Fibroblast of peridontal ligament (primary cell): Measurements from ENCODE around the gene FOXA2.
"Not testable (repeated sequence)": the region's sequence is repeated elsewhere in the genome, so short reads cannot be mapped to it uniquely, and the experiment has no call there.

Source experiments
- DNase-seq: peaks from one replicate; pipeline ENCODE4 v3.0.0-alpha.2; 2010; ENCODE audit errors: extremely low read depth

FOXA2 gene

DNA sequence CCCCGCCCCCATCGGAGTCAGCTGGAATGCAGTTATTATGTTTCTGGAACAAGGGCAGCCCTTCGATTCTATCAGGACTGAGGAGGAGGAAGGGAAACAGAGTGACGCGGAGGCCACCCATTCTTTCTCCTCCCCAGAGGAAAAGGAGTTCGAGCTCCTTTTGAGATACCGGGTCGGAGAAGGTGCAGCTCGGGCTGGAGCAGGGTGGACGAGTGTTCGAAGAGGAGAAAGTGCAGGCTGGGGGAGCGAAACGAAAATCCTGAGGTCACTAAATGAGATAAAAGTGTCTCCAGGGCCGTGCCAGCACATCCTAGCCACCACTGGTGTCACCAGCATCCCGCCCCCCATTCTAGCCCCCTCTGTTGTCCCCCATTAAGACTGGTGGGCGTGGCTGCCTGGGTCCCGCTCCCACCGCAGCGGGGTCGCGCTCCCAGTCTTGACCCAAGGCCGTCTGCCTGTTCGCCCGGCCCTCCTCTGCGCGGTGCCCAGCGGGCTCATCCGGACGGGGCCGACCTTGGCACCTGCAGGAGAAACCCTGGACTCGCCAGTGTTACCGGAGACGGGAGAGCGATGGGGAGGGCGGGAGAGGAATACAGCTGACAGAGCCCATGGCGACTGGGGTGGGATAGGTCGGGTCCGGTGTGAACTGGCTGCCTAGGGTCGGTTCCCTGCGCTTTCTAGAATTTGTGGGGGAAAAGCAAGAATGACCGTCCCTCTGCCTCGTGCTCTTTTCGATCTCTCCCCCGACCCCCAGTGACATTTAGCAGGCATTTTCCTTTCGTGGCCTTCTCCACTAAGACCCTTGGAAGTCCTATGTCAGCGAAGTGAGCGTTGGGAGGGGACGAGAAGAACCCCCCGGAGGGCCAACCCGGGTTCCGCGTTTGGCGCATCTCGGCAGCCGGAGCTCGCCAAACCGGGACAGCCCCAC is 16.2 kb downstream of the FOXA2 start:
- DNase-seq: no peak

DNA sequence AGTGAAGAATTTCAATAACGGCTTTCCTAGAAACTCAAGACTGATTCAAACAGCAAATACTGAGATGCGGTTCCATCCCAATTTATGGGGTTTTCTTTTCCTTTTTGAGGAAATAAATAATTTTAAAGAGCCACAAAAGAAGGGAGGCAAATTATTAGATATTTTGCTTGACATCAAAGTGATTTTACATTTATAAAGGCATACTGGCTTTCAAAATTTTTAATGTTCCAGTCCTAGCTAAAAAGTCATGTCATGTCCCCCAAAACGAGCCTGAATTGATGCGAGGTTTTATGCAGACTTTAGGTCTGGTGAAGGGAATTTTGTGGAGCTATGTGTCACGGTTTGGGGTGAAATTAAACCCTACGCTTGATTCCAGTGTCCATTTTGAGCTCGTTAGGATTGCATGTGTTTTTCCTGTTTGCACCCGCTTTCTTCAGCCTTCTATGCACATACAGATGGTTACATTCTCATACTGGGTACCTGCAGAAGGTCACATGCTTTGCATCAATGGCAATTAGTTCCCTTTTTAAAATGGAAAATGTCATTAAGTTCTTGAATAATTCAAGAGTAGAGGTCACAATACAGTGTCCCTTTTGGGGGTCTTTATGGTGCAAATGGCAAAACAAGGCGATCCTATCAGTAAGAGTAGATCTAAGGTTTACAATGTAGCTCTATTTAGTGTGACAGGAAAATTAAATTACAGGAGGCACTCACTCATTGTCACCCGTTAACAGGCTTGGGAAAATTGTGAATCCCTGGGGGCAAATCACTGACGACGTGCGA is 17.3 kb downstream of the FOXA2 start:
- no peak for DNase-seq

DNA sequence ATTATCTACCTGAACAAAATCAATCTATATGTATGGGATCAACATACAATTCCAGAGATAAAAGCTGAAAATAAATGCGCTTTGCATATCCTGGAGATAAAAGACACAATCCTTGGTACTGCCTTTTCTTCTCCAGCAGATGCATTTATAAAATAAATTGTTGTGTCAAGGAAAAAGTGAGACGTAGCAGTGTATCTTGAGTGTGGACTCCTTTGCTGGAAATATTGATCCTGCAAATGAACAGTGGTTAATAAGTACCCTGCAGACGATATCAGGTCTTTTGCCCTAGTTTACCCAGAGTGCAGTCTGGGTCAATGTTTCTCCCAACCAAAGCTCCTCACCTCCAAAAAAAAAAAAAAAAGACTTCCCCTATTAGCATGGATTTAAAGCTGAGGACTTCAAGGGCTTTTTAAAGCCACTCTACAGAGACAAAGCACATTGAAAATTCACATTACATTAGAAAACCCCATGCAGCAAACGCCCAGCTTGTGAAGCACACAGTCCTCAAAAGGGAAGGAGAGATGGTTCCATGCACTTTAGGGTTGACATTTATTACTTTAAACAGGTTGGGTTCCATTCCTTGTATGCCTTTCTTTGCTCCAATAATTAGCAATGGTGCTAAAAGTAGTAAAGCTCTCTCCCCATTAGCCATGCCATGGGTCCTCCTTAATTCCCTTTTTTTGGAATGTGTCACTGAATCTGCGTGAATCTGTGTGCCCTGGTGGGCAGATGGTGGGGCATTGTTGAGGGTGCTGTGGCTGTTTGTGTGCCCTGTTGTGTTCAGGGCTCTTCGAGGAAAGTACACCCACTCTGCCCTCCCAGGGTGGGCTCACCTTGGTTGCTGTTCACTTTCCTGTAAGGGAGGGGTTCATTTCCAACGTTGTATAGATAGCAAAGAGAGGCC is 21.1 kb downstream of the FOXA2 start:
- DNase-seq: no peak

DNA sequence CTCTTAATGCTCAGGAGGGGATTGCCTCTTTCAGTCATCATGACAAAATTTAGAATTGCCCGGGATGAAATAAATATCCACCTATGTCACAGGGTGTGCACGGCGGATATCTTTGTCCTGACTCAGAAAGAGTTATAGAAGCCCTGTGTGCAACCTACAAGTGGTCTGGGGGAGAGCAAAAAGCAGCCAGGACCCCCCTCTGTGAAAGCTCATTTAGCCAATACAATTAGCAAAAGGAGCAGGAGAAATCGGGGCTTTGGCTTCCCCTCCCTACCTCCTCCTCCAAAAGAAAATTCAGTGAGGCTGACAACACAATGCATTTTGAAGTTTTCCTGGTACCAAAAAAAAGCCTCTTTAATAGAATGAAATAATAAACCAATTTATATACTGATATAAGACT is 21.8 kb downstream of the FOXA2 start:
- no peak for DNase-seq

DNA sequence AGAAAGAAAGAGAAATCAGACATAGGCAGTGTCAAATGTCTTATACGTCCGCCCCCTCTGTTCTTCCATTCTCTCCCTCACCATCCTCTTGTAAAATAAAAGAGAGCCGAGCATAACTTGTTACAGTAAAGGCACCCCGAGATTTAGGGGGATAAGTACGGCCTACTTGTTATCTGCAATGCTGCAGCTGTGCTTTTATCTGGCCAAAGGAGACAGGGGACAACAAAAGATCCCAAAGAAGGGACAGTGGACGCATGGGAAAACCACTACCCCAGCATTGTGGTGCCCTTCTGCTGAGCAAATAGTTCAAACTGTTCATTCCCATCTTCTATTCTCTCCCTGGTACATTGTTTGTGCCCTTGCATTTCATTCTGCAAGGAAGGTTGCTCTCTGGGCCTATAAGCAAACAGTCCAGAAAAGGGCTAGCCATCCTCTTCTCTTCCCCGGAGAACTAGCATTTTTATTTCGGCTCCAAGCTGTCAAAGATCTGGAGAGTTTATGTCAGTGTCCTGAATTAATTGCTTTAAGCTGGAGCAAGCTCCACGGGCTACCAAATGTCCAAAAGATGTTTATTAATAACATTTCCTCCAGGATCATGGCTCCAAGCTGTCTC is 22.3 kb downstream of the FOXA2 start:
- no peak for DNase-seq

DNA sequence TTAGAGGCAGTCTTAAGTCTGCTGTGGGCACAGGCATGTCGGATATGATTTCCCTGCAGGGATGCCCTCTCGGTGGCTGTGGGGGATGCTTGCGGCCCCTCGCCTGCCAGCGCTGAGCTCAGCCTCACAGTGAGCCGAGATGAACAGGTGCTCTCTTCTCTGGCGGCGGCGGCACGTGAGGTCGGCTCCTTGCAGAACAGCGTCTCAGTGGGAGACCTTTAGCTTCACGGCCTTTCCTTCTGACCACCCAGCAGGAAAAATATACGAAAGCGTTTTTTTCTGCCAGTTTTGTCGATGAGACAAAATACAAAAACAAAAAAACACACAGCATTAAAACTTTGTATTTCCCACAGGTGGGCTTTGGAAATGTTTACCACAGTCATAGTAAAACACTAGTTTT is 23.6 kb downstream of the FOXA2 start:
- no peak for DNase-seq

DNA sequence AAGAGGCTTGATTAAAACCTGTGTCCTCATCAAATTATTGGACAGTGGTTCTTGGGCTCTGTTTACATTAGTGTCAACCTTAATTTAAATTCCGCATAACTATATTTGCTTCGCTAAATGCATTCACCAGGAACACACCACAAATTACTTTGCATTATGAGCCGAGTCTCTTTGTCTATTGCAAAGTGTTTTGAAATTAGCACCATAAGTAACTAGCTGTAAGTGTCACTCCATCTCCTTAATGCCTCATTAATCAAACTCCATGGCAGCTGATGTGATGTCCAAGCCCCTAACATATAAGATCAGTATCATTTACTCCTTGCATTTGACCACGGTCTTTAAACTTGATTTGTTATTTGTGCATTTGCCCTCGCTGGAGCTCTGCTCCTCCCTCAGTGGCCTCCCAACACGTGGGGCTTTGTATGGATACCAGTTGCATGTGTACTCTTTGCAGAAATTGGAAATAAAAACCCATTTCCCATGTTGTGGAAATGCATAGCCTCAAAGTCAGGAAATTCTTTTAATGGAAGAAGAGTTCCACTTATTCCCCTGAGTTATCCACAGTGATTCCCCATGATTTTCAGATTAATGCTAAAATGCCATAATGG is 24.6 kb downstream of the FOXA2 start:
- no peak for DNase-seq

DNA sequence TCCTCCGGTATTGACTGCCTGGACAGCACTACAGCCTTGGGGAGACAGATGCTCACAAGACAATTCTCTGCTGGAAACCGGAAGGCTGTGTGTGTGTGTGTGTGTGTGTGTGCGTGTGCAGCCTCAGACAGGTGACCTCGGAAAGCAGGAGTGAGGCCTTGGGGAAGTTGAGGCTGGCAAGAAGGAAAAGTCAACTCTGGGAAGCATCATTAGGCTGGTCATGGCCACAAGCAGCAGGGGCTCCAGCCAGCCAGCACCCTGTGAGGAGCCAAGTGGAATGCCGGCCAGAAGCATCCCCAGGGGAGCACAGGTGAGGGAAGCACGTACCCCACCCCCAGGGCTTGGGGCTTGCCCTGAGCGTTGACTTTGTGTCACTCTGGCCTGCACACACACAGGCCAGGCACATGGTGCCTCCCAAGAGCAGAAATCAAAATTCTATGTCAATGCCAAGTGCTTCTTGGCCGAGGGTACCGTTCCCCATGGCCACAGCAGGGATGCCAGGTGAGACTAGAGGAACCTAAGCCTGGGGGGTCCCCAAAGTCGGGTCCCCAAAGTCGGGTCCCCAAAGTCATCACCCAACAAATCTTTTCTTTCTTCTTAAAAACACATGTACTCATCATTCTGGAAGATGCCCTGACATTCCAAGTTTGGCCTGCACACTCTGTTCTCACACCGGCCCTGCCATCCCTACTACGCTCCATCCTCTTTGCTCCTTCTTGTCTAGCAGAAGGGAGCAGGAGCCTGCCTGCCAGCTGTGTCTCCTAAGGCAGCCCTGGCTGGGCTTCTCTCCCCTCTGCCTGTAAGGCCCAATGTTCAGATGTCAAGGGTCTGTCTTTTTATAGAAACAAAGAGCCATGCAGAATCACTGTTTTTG is 26.7 kb downstream of the FOXA2 start:
- no peak for DNase-seq

DNA sequence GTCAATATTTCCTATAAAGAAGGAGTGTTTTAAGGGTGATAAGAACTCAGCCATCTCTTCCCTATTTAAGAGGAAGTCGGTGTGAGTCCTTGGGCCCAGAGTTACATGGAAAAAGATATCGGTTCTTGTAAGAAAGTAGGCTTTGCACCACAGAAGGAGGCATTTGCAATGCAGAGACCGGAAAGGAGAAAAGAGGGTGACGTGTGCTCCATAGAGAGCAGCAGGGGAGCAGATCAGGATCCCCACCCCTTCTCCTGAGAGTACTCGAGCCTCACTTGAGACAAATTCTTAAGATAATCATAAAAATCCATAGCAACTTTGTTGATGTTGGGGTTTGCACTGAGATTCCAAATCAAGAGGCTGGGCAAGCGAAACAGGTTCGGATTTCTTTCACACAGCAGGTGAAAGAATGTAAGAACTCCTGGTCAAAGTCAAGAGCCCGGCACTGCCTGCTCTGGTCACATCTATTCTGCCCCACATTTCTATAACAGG is 27.8 kb downstream of the FOXA2 start:
- no peak for DNase-seq

DNA sequence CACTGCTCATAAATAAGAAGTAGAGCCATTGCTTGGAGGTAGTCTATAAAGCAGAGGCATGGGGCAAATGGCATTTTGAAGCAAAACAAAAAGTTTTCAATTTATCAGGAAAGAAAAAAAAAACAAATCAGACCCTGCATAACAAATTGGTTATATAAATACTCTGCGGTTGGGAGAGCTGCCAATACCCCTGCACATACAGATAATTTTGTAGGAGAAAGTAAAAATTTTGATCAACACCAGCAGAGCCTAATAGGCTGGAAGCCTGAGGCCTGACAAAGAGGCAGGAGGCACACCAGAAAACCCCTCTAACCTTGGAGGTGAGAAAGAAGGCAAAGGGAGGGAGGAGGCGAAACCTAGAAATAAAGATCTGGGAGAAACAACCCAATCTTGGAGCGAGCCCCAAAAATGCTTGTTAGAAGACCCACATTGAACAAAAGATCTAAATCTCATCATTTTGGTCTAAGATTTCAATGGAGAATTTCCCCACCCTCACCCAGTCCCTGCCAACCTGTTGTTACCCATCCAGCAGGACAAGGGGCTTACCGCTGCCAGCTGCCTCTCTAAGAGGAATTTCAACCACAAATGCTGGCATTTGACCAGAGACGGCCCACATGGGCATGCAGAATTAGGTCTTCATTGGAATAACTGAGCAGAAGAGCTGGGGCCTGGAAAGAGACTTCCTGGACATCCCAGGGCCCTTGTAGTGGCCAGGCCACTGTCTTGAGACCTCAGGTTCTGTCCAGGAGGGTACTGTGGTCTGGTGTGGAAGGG is 28.4 kb downstream of the FOXA2 start:
- DNase-seq: no peak

DNA sequence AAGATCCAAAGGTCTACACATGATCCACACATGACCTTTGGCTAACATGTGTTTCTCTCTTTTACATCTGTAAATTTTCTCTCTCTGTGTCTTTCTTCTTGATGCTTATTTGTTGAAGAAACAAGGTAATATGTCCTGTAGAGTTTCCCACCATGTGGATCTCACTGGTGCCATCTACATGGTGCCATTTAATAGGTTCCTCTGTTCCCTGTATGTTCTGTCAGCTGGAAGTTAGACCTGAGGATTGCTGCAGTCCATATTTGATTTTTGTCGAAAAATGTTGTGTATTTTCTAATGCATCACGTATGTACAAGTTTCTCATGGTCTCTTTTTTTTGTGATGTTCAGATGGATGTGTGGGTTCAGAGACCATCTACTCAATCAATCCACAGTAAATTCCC is 30.0 kb downstream of the FOXA2 start:
- DNase-seq: no peak

DNA sequence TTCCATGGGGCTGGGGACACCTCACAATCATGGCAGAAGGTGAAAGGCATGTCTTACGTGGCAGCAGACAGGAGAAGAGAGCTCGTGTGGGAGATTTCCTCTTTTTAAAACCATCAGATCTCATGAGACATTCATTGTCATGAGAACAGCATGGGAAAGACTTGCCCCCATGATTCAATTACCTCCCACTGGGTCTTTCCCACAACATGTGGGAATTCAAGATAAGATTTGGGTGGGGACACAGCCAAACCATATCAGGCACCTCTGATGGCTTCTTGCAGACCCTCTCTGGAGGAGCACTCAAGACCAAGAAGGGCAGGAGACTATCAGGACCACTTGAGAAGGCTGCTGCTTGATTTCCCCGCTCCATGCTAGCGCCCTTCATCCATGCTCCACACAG is 33.9 kb downstream of the FOXA2 start:
- not testable (repeated sequence) for DNase-seq

DNA sequence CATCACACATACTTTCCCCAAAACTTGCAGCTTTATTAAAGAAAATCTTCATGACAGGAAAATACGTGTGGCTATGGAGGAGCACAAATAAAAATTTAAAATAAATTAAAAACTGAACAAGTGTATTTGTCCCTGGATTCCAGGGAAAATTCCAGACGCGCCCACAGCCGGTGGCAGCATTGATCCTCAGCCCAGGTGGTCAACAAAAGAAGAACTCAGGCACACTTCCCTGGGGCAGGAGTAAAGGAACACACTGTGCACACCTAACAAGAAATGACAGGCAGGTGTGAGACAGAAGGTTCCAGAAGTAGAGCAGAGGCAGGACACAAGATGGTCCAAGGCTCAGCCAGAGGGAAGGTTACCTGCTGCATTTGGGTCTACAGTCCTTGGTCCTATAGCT is 36.3 kb downstream of the FOXA2 start:
- no peak for DNase-seq

DNA sequence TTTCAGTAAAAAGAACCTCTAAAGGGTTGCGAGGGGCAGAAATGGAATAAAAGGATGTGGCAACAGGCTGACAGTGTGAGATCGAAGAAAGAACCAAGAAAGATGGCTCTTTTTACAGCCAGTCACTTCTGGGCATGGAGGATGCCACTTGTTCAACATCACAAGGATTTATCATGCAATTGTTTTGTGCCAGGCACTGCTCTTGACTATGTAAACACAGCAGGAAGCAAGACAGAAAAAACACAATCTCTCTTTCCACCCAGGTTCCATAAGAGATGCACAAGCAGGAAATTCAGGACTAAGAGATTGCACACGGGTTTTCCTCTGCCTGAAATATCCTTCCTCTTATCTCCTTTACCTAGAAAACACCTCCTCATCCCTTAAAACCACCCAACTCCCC is 38.0 kb downstream of the FOXA2 start:
- no peak for DNase-seq

DNA sequence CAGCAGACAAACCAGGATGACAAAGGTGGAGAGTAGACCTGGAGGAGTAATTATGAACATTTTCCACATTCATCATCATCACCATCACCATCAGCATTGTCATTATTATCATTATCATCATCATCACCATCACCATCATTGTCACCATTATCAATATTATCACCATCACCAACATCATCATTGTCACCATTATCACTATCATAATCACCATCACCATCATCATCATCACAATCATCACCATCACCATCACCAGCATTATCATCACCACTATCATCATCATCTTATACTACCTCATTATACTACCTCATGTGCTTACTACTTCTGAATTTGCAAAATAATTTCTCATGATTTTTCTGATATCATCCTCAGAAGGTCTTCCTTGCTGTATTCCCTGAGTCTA is 39.3 kb downstream of the FOXA2 start:
- DNase-seq: no peak

DNA sequence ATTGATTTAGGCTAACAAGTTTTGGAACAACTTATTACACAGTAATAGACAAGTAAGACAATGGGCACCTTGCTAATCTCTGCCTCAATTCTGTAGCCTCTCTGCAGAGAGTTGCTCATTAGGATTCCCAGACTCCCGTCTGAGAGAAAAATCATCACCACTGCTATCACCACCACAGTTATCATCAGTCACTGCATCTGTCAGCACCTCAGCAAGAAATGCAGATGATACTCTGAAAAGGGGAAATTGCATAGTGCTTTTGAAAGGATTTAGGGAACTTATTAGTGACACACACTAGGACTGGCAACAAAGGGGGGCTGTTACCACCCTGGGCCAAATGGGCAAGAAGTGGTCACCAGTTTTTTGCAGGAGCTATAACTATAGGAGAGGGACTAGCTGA is 39.9 kb downstream of the FOXA2 start:
- DNase-seq: no peak

DNA sequence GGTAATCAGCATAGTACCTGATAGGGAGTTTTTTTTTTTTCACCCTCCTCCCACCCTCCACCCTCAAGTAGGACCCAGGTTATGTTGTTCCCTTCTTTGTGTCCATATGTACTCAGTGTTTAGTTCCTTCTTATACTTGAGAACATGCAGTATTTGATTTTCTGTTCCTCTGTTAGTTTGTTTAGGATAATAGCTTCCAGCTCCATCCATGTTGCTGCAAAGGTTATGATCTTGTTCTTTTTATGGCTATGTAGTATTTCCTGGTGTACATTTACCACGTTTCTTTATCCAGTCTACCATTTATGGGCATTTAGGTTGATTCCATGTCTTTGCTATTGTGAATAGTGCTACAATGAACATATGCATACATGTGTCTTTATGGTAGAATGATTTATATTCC is 41.9 kb downstream of the FOXA2 start:
- no peak for DNase-seq

DNA sequence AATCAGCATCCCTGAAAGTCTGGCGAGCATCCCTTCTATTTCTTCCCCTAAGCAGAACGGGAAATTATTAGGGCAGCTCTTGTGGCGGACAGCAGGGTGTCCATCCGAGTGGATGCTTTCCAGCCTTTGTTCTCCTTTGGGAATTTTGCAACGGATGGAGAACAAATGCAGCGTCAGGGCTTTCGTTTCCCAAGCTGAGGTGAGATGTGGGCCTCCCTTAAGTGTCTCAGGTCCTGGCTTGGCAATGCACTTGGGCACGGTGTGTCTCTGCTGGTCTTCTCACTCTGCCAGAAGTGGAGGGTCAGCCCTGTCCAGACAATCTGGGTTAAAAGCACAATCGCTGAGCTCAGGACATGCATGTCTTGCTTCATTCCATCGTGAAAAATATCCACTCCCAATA is 43.5 kb downstream of the FOXA2 start:
- DNase-seq: no peak
